KMS-11 (cell line): ENCODE measurements around the gene SUGCT.

Experiments
- H2AFZ ChIP-seq: fragments of 200-600 bp; sonication (generic); 2 replicates; pipeline ENCODE4 v1.6.1; 2016; ENCODE audit warnings: antibody characterized with exemption, mixed run types, low read depth
- H3K27ac ChIP-seq: fragments of 200-600 bp; sonication (generic); 2 replicates; pipeline ENCODE4 v1.6.1; 2016; ENCODE audit warnings: mild to moderate bottlenecking, mixed run types
- H3K27me3 ChIP-seq: fragments of 200-600 bp; sonication (generic); 2 replicates; pipeline ENCODE4 v1.6.1; 2017; ENCODE audit warnings: mild to moderate bottlenecking, low read depth, mixed run types, moderate library complexity; ENCODE audit not compliant: insufficient read depth
- H3K36me3 ChIP-seq: fragments of 200-600 bp; sonication (generic); 2 replicates; pipeline ENCODE4 v1.6.1; 2017; ENCODE audit warnings: mild to moderate bottlenecking, mixed run types; ENCODE audit not compliant: insufficient read depth
- H3K4me1 ChIP-seq: fragments of 200-600 bp; sonication (generic); 2 replicates; pipeline ENCODE4 v1.6.1; 2016; ENCODE audit warnings: mild to moderate bottlenecking, low read depth, mixed run types; ENCODE audit not compliant: poor library complexity, severe bottlenecking
- H3K4me2 ChIP-seq: fragments of 200-600 bp; sonication (generic); 2 replicates; pipeline ENCODE4 v1.7.0; 2016; ENCODE audit warnings: mild to moderate bottlenecking, mixed run types
- H3K4me3 ChIP-seq: fragments of 200-600 bp; sonication (generic); IDR thresholded peaks from 2 replicates; pipeline ENCODE4 v1.6.1; 2017; ENCODE audit warnings: low read depth, low read length, mixed read lengths; ENCODE audit not compliant: insufficient read depth
- H3K79me2 ChIP-seq: fragments of 200-600 bp; sonication (generic); 2 replicates; pipeline ENCODE4 v1.6.1; 2016; ENCODE audit warnings: low read depth, mixed run types; ENCODE audit not compliant: insufficient read depth
- H3K9ac ChIP-seq: fragments of 200-600 bp; sonication (generic); 2 replicates; pipeline ENCODE4 v1.6.1; 2016; ENCODE audit warnings: mild to moderate bottlenecking, mixed run types
- H4K20me1 ChIP-seq: fragments of 200-600 bp; sonication (generic); 2 replicates; pipeline ENCODE4 v1.6.1; 2016; ENCODE audit warnings: mild to moderate bottlenecking, mixed run types; ENCODE audit not compliant: insufficient read depth
- TF ChIP-seq, protein P1 (sequence below): fragments of 200-600 bp; sonication (generic); conservative IDR thresholded peaks from 2 replicates; pipeline ENCODE4 v1.6.1; 2017; ENCODE audit warnings: low read depth, mild to moderate bottlenecking, antibody characterized with exemption, low read length, moderate library complexity, mixed read lengths

Gene SUGCT

DNA sequence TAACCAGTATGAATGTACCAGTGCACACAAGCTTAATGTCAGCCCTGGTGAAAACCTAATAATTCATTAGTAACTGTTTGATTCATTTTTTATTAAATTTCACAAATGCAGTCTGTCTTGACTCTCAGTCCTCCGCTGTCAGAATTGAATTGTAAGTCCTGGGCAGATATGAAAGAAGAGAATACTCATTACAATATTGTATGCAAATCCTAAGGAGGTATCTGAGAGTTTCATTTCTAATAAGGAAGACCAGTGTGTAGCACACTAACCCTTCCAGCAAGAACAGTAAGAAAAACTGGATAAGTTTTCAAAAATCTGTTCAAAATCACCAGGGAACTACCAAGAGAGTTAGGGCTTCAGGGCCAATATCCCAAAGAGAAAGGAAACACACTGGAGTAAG lies 652.1 kb downstream of the SUGCT start:
- Histone ChIP-seq H2AFZ (no peak overlapping the region), H4K20me1 (no peaks in the 10 kb centered on the region), H3K27ac (no peak overlapping the region), H3K4me2 (no peak overlapping the region), H3K4me3 (no peak overlapping the region), H3K4me1 (no peaks in the 10 kb centered on the region), H3K79me2 (no peaks in the 10 kb centered on the region), H3K36me3 (no peaks in the 10 kb centered on the region), H3K9ac (no peak overlapping the region), H3K27me3 (no peaks in the 10 kb centered on the region)
- TF ChIP-seq, protein P1, sequence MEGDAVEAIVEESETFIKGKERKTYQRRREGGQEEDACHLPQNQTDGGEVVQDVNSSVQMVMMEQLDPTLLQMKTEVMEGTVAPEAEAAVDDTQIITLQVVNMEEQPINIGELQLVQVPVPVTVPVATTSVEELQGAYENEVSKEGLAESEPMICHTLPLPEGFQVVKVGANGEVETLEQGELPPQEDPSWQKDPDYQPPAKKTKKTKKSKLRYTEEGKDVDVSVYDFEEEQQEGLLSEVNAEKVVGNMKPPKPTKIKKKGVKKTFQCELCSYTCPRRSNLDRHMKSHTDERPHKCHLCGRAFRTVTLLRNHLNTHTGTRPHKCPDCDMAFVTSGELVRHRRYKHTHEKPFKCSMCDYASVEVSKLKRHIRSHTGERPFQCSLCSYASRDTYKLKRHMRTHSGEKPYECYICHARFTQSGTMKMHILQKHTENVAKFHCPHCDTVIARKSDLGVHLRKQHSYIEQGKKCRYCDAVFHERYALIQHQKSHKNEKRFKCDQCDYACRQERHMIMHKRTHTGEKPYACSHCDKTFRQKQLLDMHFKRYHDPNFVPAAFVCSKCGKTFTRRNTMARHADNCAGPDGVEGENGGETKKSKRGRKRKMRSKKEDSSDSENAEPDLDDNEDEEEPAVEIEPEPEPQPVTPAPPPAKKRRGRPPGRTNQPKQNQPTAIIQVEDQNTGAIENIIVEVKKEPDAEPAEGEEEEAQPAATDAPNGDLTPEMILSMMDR = no peak

DNA sequence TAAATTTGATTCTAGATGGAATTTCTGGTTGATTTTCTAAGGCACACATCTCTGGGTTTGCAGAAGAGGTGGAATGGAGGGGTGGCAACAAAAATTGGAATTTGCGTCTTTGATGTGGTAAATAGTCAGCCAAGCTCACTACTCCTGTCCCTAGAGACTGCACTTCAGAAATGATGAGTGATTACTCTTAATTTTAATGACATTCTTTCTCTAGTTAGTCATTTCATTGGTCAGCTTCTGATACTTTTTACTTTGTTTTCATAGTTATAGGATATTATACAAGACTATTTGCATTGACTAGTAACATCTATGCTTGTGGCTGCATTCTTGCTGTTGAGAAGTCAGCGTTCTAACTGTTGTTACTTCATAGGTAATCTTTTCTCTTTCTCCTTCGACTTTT lies 658.3 kb downstream of the SUGCT start:
- Histone ChIP-seq H3K4me1 (no peaks in the 10 kb centered on the region), H3K36me3 (no peaks in the 10 kb centered on the region), H3K9ac (no peak overlapping the region), H3K27ac (no peak overlapping the region), H2AFZ (no peak overlapping the region), H3K4me3 (no peak overlapping the region), H3K4me2 (no peak overlapping the region), H3K27me3 (no peaks in the 10 kb centered on the region), H3K79me2 (no peaks in the 10 kb centered on the region), H4K20me1 (no peaks in the 10 kb centered on the region)
- TF ChIP-seq, protein P1 = no peak

DNA sequence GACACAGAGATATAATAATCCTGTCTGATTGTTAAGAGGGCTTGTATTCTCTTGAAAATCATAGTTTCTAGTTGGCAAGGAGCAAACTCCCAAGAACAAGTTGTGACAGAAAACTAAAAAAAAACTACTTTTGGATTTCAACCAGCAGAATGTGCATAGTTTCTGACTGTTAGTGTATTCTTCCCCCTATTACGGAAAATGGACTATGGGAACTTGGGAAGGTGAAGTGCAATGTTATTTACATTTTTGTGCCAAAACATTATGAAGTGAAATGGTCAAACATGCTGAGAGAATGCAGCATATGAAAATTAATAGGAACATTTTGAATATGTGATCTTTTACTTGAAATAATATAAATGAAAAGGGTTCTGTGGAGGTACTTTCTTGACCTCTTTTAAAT lies 660.8 kb downstream of the SUGCT start:
- H3K4me3 ChIP-seq = no peak overlapping the region
- H3K79me2 ChIP-seq = no peaks in the 10 kb centered on the region
- H3K27ac ChIP-seq = no peak overlapping the region
- H3K9ac ChIP-seq = no peak overlapping the region
- H3K4me2 ChIP-seq = no peak overlapping the region
- no peaks in the 10 kb centered on the region for H3K27me3 ChIP-seq
- H2AFZ ChIP-seq = no peak overlapping the region
- H4K20me1 ChIP-seq = no peaks in the 10 kb centered on the region
- H3K4me1 ChIP-seq = no peaks in the 10 kb centered on the region
- TF ChIP-seq, protein P1 = no peak
- no peaks in the 10 kb centered on the region for H3K36me3 ChIP-seq

DNA sequence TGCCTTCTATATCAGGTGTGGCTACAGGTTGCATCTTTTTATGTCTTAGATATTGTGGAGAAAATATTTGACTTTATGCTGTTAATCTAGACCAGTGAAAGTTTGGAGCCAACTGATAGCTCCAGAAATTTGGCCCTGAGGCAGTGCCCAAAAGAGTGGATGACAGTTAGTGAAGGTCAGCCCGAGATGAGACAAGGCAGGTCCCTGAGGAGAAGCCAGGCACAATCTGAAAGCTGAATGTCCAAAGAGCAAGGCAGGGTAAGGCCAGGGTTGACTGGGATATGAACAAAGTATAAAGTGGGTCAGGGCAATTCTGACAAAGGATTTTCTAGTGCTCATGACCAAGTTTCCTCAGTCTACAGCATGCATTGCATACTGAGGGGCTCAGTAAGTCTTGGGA lies 661.9 kb downstream of the SUGCT start:
- TF ChIP-seq, protein P1 = no peak
- Histone ChIP-seq H3K79me2 (no peaks in the 10 kb centered on the region), H3K4me3 (no peak overlapping the region), H3K4me1 (no peaks in the 10 kb centered on the region), H3K27ac (no peak overlapping the region), H2AFZ (no peak overlapping the region), H3K9ac (no peak overlapping the region), H3K27me3 (no peaks in the 10 kb centered on the region), H4K20me1 (no peaks in the 10 kb centered on the region), H3K36me3 (no peaks in the 10 kb centered on the region), H3K4me2 (no peak overlapping the region)

DNA sequence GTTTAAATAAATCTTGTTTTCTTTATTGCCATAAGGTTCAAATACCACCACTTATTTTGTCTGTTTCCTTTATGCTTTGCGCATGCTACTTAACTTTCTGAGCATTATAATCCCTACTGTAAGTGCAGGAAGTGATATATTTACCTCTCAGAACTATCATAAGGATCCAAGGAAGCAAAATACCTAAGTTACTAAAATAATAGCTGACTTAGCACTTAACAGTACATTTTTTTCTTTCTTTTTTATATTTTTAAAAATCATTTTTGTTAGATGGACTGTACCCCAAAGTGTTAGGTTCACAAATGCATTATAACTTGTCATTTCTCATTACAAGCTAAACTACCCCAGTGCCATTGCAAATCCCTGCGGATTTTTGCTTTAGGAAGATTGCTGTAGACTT lies 663.8 kb downstream of the SUGCT start:
- no peak overlapping the region for H3K4me3 ChIP-seq
- H3K4me1 ChIP-seq = no peaks in the 10 kb centered on the region
- no peak overlapping the region for H3K9ac ChIP-seq
- H3K4me2 ChIP-seq = no peak overlapping the region
- H3K27ac ChIP-seq = no peak overlapping the region
- no peaks in the 10 kb centered on the region for H3K79me2 ChIP-seq
- no peaks in the 10 kb centered on the region for H4K20me1 ChIP-seq
- TF ChIP-seq, protein P1 = no peak
- H3K27me3 ChIP-seq = no peaks in the 10 kb centered on the region
- no peak overlapping the region for H2AFZ ChIP-seq
- no peaks in the 10 kb centered on the region for H3K36me3 ChIP-seq
